CD1c-positive myeloid dendritic cell (primary cell): ENCODE measurements around the gene STAB2.
A peak's percentile ranks its signal among the peaks of the same experiment; 100 is the strongest.

Source experiments
- DNase-seq: peaks from one replicate; pipeline ENCODE4 v3.0.0-alpha.2; 2016; ENCODE audit errors: extremely low spot score

The STAB2 gene

DNA sequence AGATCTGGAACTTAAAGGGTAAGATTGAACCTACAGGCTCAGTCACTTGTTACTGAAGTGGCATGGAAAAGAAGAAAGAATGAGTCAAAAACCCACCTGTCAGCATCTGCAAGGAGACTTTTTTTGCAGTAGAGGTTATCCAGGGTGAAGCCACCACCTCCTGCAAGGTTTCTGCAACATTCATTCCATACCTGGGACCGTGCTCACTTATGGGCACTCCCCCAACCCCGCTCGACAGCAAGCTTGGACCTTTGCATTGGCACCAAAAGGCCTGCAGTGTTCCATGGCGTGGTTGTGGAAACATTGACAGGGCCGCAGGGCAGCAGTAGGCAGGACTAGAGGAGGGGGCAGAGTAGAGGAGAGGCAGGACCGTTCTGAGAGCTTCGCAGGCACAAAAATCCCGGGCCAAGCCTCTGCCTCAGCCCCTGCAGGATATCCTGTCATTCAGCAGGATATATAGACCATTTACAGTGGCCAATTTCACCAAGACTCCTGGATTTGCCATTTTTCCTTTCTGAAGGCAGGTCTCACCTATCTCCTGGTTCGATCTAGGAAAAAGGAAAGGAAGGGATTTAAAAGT, at the start of gene STAB2:
Gene STAB2, plus strand, starts transcription at position 483 of the 580 bp plus-strand sequence. CDS start 204 bp downstream, outside the sequence.
- DNase-seq, result no peak

GRCh38 chr12:103538397-103538796, 48.7 kb upstream of the STAB2 start:
- DNase-seq, result no peak

GRCh38 chr12:103540319-103540718, 46.8 kb upstream of the STAB2 start:
- no peak for DNase-seq

DNA sequence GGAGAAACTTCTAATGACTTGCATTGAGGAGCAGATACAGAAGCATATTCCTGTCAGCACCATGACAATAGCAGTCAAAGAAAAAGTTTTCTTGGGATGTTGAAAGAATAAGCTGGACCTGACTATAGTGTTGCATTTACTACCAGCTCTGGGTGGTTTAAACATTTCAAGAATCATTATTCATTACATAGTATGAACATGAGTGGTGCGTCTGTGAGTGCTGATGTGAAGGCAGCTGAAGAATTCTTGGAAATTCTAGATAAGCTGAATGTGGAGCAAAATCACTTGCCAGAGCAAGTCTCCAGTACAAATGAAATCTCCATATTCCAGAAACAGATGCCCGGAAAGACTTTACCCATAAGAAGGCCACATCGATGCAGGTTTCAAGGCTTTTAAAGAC, 45.0 kb upstream of the STAB2 start:
- DNase-seq, result no peak

DNA sequence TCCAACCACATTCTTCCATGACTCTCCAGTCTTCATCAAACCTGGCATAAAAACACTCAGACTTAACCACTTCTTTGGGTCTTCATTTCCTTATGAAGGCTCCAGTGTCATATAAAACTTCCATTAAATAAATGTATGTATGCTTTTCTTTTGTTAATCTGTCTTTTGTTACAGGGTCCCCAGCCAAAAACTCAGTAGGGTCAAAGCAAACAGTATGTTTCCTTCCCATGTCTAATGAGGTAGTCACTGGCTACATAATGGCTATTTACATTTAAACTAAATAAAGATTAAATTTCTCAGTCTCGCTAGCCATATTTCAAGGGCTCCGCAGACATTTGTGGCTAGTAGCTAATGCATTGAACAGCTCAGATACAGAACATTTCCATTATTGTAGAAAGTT, 40.1 kb upstream of the STAB2 start:
- DNase-seq, result no peak

DNA sequence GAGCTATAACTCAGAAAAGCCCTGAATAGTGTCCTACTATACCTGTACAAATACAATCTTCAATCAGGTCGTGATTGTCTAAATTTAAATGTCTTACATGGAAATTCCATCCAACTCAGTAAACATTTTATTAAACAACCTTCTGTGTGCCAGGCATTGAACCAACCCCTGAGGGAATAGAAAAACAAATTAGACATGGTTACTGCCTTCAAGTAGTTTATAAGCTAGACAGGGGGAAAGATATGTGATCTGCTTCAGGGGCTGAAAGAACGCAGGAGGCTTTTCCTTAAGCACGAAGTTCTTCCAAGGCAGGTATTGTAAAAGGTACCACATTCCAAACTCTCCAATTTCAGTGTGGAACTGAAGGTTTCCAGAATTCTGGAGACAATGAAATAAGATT, 39.7 kb upstream of the STAB2 start:
- DNase-seq, result no peak

DNA sequence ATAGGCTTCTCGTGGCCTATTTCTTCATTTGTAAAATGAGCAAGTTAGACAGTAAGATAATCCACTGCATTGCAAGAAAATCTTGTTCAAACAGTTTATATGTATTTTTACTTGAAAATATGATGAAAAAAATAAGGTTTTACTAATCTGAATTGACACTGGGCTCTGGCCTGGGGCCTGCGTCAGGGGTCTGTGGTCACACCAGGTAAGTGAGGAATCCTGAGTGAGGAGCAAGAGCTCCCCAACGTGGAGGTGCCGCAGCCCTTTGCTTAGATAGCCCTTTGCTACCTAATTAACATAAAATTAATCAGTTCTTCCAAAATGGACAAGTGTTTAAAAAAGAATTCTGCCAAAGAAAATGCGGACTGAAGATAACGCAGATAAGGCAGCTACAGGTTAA, 39.1 kb upstream of the STAB2 start:
- no peak for DNase-seq

DNA sequence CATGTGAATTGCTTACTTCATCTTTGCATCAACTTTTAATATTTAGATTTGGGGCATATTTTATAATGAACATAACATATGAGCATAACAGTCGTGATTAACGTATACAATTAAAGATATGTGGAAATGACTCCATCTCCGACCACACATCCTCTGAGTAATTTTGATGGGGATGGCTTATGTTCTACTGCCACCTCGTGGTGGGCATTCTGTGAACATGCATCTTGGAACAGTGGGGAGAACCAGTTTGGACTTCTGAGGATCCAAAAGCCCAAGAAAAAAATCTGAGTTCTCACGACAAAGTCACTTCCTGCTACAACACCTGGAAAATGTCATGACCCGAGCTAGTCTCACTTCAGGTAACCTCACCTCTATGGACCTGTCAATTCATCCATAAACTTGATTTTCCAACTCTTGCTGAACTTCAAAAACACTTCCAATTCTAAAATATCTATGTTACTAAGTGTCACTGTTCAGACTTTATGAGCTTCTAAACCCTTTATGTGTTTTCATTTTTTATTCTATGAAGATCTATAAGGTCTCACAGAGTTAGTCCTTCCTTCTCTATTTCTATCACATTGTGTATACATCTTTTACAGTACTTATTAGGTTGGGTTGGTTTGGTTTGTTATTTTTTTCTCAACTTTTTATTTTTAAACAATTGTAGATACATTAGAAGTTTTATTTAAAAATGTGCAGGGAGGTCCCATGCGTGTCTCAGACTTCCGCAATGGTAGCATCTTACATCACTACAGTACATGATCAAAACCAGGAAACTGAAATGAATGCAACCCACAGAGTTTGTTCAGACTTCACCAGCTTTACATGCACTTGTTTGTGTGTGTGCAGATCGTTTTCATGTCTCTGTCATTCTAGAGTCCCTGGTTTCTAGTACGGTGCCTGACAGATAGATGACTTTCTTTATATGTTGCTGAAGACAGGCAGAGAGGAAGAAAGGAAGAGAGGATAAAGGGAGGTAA, 38.2 kb upstream of the STAB2 start:
- peak; percentile 67 for DNase-seq

- no peak for DNase-seq
Measured at GRCh38 chr12:103556890-103557627, 30.0 kb upstream of the STAB2 start.

DNA sequence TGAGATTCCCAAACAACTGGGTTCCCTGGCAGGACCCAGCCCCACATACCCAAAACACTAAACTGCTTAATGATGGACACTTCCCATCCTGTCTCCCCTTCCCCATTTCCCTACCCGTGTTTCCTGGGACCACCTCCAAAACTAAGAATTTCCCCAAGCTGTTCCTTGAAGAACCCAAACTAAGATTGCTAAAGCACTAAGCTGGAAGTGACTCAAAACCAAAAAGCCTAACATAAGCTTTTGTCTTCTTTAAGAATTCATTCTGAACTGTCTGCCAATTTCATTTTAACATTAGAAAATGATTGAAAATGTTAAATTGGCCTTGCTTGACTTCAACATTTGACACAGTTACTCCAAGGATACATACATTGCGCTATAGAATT, 29.5 kb upstream of the STAB2 start:
- DNase-seq, result no peak

DNA sequence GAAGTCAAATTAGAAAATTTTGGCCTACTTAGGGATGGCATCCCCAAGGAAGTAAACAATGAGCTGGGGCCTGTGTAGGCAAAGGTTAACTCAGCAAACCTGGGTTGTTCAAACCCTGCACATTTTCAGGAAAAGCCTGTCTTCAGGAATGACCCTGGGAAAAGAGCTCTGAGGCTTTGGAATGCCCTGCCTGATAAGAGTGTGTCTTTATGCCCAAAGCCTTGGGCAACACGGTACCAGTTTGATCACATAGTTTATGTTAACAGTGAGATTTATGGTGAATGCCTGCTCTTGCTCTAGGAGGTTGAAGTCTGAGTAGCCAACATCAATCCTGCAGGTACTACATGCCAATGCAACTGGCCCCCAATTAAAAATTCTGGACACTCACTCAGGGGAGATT, 28.2 kb upstream of the STAB2 start:
- DNase-seq, result no peak

DNA sequence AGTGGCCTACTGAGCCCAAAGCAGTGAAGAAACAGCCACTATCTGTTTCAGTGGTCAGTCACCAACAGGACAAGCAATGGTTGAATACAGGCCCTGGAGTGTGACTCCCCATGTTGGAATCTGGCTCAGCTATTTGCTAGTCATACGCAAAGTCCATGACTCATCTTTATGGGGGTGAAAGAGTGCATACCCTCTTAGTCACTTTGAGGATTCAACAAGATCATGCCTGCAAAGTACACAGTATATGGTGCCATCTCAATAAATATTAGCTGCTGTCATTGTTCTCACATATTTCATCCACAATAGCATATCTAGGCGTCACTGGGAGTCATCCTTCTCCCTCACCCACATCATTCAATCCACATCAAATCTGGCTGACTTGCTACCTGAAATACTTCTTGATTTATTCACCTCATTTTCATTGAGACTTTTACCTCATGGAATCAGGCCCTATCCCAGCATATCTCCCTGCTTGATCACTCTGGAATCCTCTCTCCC, 26.4 kb upstream of the STAB2 start:
- DNase-seq, result no peak

DNA sequence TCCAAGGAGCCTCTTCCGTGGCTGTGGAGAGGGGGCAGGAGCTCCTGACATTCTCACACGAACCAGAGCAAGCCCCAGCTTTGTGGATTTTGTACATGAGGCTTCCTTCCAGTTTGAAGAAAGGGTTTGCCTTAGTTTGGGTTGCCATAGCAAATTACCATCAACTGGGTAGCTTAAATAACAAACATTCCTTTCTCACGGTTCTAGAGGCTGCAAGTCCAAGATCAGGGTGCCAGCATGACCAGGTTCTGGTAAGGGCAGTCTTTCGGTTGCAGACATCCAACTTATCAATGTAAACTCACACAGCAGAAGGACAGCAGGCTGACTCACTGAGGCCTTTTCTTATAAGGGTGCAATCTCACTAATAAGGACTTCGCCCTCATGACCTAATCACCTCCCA, 25.9 kb upstream of the STAB2 start:
- no peak for DNase-seq

GRCh38 chr12:103566398-103566797, 20.7 kb upstream of the STAB2 start:
- no peak for DNase-seq

DNA sequence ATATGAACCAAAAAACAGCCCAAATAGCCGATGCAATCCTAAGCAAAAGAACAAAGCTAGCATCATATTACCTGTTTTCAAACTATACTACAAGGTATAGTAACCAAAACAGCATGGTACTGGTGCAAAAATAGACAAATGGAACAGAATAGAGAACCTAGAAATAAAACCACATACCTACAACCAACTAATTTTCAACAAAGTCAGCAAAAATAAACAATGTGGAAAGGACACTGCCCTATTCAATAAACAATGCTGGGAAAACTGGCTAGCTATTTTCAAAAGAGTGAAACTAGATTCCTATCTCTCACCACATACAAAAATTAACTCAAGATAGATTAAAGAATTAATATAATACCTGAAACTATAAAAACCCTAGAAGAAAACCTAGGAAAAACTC, 17.8 kb upstream of the STAB2 start:
- DNase-seq, result no peak

- DNase-seq, result no peak
Measured at GRCh38 chr12:103571286-103571685, 15.8 kb upstream of the STAB2 start.

- no peak for DNase-seq
Measured at GRCh38 chr12:103572312-103573045, 14.6 kb upstream of the STAB2 start.

DNA sequence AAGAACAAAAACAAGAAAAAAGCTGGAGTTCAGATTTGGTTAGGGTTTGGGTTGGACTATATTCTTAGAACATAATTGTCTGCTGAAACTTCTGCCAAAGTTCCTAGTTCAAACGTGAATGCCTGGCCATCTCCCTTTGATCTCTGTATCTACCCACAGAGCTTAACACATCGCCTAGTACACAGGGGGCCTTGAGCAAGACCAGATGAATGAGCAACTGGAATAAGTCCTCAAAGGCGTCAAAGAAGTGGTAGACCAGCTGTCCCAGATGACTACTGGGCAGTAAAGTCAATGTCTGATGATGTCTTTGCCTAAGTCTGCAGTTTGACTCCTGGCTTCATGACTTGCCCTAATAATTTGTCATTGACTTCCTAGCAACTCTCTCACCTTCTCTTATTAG, 13.9 kb upstream of the STAB2 start:
- DNase-seq, result no peak

DNA sequence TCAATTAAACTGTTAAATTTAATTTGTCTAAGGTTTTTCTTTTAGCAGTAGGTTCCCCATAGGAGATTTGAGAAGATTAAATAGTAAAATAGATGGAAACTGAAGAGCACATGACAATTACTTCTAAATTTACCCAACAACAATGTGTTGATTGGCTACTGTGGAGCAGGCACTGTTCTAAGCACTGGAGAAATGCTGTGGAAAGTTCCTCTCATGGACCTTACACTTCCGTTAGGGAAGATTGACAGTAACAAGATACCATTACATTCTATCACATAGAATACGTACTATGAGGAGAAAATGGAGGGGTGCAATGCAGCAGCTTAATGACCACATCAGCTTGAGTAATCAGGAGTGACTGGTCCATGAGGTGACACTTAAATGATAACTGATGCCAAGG, 8.1 kb upstream of the STAB2 start:
- no peak for DNase-seq

GRCh38 chr12:103580026-103580425, 7.0 kb upstream of the STAB2 start:
- DNase-seq, result no peak

- DNase-seq, result no peak
Measured at GRCh38 chr12:103583008-103583407, 4.1 kb upstream of the STAB2 start.

GRCh38 chr12:103586132-103586531, 941 bp upstream of the STAB2 start:
- no peak for DNase-seq
